Upper lobe of left lung (tissue), 6 donors: Measurements from ENCODE around the gene H19. TPM values are rescaled to one million over a fixed set of nuclear protein-coding genes. Genes with fewer than 3 reads are reported as not detected.

Experiments
- ATAC-seq, 2 donors: fragments of 200-7000 bp; cut with Tn5 transposase; one replicate each; pipeline ENCODE4 v1.9.1; 2022; ENCODE audit warnings: mild to moderate bottlenecking in 2 of 2, moderate library complexity in 2 of 2; ENCODE audit not compliant: low FRiP score in 2 of 2
- DNase-seq, 2 donors: peaks; one replicate each; pipeline ENCODE4 v3.0.0-alpha.2; 2019 to 2020
- H3K27ac ChIP-seq, 4 donors: fragments of 200-600 bp; sonication (generic); one replicate each; pipeline ENCODE4 v1.5.1; 2016 to 2019
- H3K27me3 ChIP-seq, 4 donors: fragments of 200-600 bp; sonication (generic); one replicate each; pipeline ENCODE4 v1.5.1; 2017 to 2019
- H3K36me3 ChIP-seq, 4 donors: fragments of 200-600 bp; sonication (generic); one replicate each; pipeline ENCODE4 v1.5.1; 2016 to 2019
- H3K4me1 ChIP-seq, 4 donors: fragments of 200-600 bp; sonication (generic); one replicate each; pipeline ENCODE4 v1.5.1; 2018 to 2019
- H3K4me3 ChIP-seq, 4 donors: fragments of 200-600 bp; sonication (generic); one replicate each; pipeline ENCODE4 v1.5.1; 2017 to 2019; ENCODE audit warnings: mild to moderate bottlenecking in 2 of 4, moderate library complexity in 1 of 4
- H3K9me3 ChIP-seq, 4 donors: fragments of 200-600 bp; sonication (generic); one replicate each; pipeline ENCODE4 v1.5.1; 2018 to 2019
- EP300 ChIP-seq, 4 donors: sonication (generic); formaldehyde crosslinking; IDR thresholded peaks; one replicate each; pipeline ENCODE4 v1.5.1; 2017; ENCODE audit warnings: antibody characterized with exemption in 4 of 4, control low read depth in 2 of 4
- POLR2A ChIP-seq, 4 donors: fragments of 450-650 bp; IDR thresholded peaks; one replicate each; pipeline ENCODE4 v1.5.1; 2016 to 2017; ENCODE audit warnings: antibody characterized with exemption in 4 of 4, mild to moderate bottlenecking in 2 of 4
- POLR2AphosphoS5 ChIP-seq, 2 donors: sonication (generic); formaldehyde crosslinking; IDR thresholded peaks; one replicate each; pipeline ENCODE4 v1.5.1; 2017; ENCODE audit warnings: antibody characterized with exemption in 2 of 2
- WGBS, 2 donors: methylation state at CpG; one replicate each; pipeline ENCODE4 v1.1.5; 2017 to 2018; 5-methylcytosine and 5-hydroxymethylcytosine counted together
- total RNA-seq, 6 donors: library from RNA; depleted of rRNA in 4 of 6; stranded (reverse); fragments of >200 nt in 4 of 6; gene quantifications; one replicate each; pipeline versions ENCODE4 v1.1.0 to v1.2.1, GENCODE V29; 2016 to 2021
- TF ChIP-seq, protein P1 (sequence below), 6 experiments: fragments of 450-650 bp in 4 of 6; fragments of 200-600 bp in 2 of 6; sonication (generic) in 2 of 6; IDR thresholded peaks; one replicate each; pipeline ENCODE4 v1.5.1; 2016 to 2019; ENCODE audit warnings: antibody characterized with exemption in 6 of 6
- donor health status: DM: no; HTN: no; CAD: no; lungs with moderate emphysema.
- donor health status: DM: no; HTN: yes; CAD: no; lungs with severe emphysema.

Gene H19
- total RNA-seq, 6 donors from 2014 or later, result 17.2 to 127 (median 64.0) TPM

DNA sequence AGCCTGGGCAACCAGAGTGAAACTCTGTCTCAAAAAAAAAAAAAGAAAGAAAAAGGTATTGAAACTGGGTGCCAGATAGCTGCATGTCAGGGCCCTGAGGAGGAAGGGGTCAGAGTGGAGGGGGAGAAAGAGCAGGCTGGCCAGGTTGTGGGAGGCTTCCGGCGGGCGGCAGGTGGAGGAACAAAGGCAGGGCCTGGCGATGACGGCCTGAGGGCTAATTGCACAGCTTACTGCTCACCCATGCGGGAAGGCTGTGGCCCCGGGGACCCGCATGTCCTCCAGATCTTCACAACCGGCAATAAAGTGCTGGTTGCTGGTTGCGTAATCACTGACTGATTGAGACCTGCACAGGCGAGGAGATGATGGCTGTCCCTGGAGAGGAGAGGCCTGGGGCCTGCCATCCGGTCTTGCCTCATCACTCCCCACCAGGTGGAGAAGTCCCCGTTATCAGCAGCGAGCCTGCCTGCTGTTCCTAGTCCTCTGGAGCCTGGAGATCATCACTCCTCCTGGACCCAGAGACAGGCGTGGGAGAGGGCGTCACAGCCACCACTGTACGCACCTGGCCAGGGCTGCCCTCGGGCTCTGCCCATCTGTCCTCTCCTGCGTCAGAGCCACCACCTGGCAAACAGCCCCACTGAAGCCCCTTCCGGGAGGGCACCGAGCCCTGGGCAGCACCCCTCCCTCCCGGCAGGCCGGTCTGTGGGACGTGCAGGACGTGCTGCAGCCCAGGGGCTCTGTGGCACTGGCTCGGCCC lies 18.7 kb downstream of the H19 start:
- Histone ChIP-seq H3K4me3 (no peak overlapping the region), H3K27me3 (no peaks in the 10 kb centered on the region), H3K27ac (no peak overlapping the region), H3K36me3 (no peaks in the 10 kb centered on the region), H3K4me1 (no peaks in the 10 kb centered on the region), H3K9me3 (no peaks in the 10 kb centered on the region)
- 90% methylated on average over 4 of the region's 26 CpGs; no CpG with 5 or more reads in 1 of the 2 donors for WGBS, 2 donors
- no peak for ATAC-seq
- TF ChIP-seq POLR2AphosphoS5 (IDR thresholded peaks at IDR 0.05) (no peak), EP300 (IDR thresholded peaks at IDR 0.05) (no peak), POLR2A (IDR thresholded peaks at IDR 0.05) (no peak)
- DNase-seq, result peak; percentile 10 to 48

- Histone ChIP-seq H3K4me3 (no peak overlapping the region), H3K27ac (no peak overlapping the region), H3K4me1 (no peaks in the 10 kb centered on the region), H3K27me3 (no peaks in the 10 kb centered on the region), H3K9me3 (no peaks in the 10 kb centered on the region), H3K36me3 (no peaks in the 10 kb centered on the region)
- DNase-seq, result no peak
- TF ChIP-seq EP300 (IDR thresholded peaks at IDR 0.05) (no peak), POLR2AphosphoS5 (IDR thresholded peaks at IDR 0.05) (no peak), POLR2A (IDR thresholded peaks at IDR 0.05) (no peak)
- TF ChIP-seq, protein P1, sequence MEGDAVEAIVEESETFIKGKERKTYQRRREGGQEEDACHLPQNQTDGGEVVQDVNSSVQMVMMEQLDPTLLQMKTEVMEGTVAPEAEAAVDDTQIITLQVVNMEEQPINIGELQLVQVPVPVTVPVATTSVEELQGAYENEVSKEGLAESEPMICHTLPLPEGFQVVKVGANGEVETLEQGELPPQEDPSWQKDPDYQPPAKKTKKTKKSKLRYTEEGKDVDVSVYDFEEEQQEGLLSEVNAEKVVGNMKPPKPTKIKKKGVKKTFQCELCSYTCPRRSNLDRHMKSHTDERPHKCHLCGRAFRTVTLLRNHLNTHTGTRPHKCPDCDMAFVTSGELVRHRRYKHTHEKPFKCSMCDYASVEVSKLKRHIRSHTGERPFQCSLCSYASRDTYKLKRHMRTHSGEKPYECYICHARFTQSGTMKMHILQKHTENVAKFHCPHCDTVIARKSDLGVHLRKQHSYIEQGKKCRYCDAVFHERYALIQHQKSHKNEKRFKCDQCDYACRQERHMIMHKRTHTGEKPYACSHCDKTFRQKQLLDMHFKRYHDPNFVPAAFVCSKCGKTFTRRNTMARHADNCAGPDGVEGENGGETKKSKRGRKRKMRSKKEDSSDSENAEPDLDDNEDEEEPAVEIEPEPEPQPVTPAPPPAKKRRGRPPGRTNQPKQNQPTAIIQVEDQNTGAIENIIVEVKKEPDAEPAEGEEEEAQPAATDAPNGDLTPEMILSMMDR (IDR thresholded peaks at IDR 0.05), result no peak
- no peak for ATAC-seq
- no CpG with 5 or more reads among the region's 13 CpGs for WGBS, 2 donors
Observed at GRCh38 chr11:1975185-1975584, 22.5 kb downstream of the H19 start.

DNA sequence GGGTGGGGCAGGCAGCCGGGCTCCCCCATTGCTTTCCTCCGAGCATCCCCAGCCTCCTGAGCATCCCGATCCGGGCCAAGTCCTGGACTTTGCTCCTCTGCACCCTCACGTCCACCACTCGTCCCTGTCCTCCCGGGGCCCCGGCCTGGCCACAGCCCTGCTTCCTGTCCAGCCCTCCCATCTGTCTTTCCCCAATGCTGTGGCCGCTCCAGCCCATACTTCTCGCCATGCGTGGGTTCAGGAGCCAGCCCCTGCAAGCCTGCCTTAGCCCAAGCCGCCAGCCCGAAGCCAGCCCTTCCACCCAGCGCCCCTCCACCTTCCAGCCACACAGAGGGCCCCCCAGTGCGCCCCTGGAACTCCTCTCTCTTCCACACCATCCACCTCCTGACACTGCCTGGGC lies 26.7 kb downstream of the H19 start:
- TF ChIP-seq POLR2A (IDR thresholded peaks at IDR 0.05) (no peak), EP300 (IDR thresholded peaks at IDR 0.05) (no peak), POLR2AphosphoS5 (IDR thresholded peaks at IDR 0.05) (no peak)
- TF ChIP-seq, protein P1 (IDR thresholded peaks at IDR 0.05), result no peak
- no peaks in the 10 kb centered on the region for H3K27me3 ChIP-seq
- H3K4me1 ChIP-seq, result no peaks in the 10 kb centered on the region
- H3K36me3 ChIP-seq, result no peaks in the 10 kb centered on the region
- no peaks in the 10 kb centered on the region for H3K9me3 ChIP-seq
- no peak overlapping the region for H3K27ac ChIP-seq
- ATAC-seq (no peak), DNase-seq (peak; percentile 5 to 61)
- 72 to 87% methylated on average over 6 to 13 of the region's 15 CpGs for WGBS, 2 donors
- H3K4me3 ChIP-seq, result no peak overlapping the region

GRCh38 chr11:1969776-1970175 lies 27.9 kb downstream of the H19 start:
- H3K4me1 ChIP-seq, result no peaks in the 10 kb centered on the region
- DNase-seq (no peak), ATAC-seq (no peak)
- H3K36me3 ChIP-seq, result no peaks in the 10 kb centered on the region
- H3K9me3 ChIP-seq, result no peaks in the 10 kb centered on the region
- TF ChIP-seq POLR2A (IDR thresholded peaks at IDR 0.05) (no peak), EP300 (IDR thresholded peaks at IDR 0.05) (no peak), POLR2AphosphoS5 (IDR thresholded peaks at IDR 0.05) (no peak)
- TF ChIP-seq, protein P1 (IDR thresholded peaks at IDR 0.05), result no peak
- H3K27me3 ChIP-seq, result no peaks in the 10 kb centered on the region
- no peak overlapping the region for H3K4me3 ChIP-seq
- WGBS, 2 donors, result no CpG with 5 or more reads among the region's 23 CpGs
- no peak overlapping the region for H3K27ac ChIP-seq

DNA sequence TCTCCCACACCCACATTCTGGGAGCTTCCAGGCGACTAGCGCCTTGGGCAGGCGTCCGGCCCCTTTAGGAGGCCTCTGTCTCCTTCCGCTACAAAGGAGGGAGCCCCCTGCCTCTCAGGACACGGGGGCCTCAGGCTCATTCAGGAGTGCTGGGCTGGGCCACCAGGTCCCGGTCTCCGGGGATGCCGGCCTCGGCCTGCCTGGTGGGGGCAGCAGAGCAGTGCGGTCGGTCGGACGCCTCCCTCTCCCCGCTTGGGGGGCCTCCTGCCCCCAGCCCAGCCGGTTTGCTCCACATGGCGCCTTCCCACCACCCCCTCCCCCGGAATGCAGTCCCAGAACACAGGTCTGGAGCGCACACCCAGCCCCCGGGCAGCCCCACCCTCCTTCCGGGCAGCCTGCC lies 28.6 kb downstream of the H19 start:
- DNase-seq (no peak), ATAC-seq (peak in 1 of 2 donors; percentile 55)
- Histone ChIP-seq H3K27me3 (no peaks in the 10 kb centered on the region), H3K4me3 (no peak overlapping the region), H3K4me1 (no peaks in the 10 kb centered on the region), H3K27ac (no peak overlapping the region), H3K36me3 (no peaks in the 10 kb centered on the region), H3K9me3 (no peaks in the 10 kb centered on the region)
- WGBS, 2 donors, result no CpG with 5 or more reads among the region's 21 CpGs
- TF ChIP-seq EP300 (IDR thresholded peaks at IDR 0.05), result no peak
- TF ChIP-seq, protein P1 (IDR thresholded peaks at IDR 0.05), result no peak
- no peak for TF ChIP-seq POLR2AphosphoS5 (IDR thresholded peaks at IDR 0.05)
- TF ChIP-seq POLR2A (IDR thresholded peaks at IDR 0.05), result no peak
